Renal cortex interstitium (tissue), 3 donors: ENCODE measurements around the gene GTPBP3. TPM values are rescaled to one million over a fixed set of nuclear protein-coding genes. Genes with fewer than 3 reads are reported as not detected.

Experiments
- polyA plus RNA-seq, 3 donors: library from polyadenylated mRNA; unstranded; fragments of 120-200 nt; gene quantifications; one replicate each; pipeline ENCODE4 v1.2.1, GENCODE V29; 2013; ENCODE audit not compliant: insufficient read length in 3 of 3

GTPBP3 gene
- polyA plus RNA-seq, 3 donors = 17.7 to 28.5 (median 20.1) TPM

Other genes starting within 250 kb of the GTPBP3 start
- 10 to 100 TPM; 21.6 to 33.7 (median 30.9) TPM for gene USE1, start 122.2 kb upstream of the GTPBP3 start, polyA plus RNA-seq
- 10 to 100 TPM; 17.5 to 21.2 (median 20.3) TPM for gene OCEL1, start 111.3 kb upstream of the GTPBP3 start, polyA plus RNA-seq
- gene NR2F6, start 91.6 kb upstream of the GTPBP3 start, polyA plus RNA-seq = 10 to 100 TPM; 31.5 to 59.9 (median 44.3) TPM
- 1 to 10 TPM; 4.2 to 7.1 (median 6.5) TPM for gene USHBP1, start 72.8 kb upstream of the GTPBP3 start, polyA plus RNA-seq
- 100 to 1,000 TPM in 2 of 3 donors, 10 to 100 TPM in 1; 97.0 to 111 (median 107) TPM for gene BABAM1, start 70.1 kb upstream of the GTPBP3 start, polyA plus RNA-seq
- gene ANKLE1, start 55.7 kb upstream of the GTPBP3 start, polyA plus RNA-seq = 1 to 10 TPM in 2 of 3 donors, under 1 TPM in 1; 0.95 to 1.7 (median 1.0) TPM
- gene ABHD8, start 34.1 kb upstream of the GTPBP3 start, polyA plus RNA-seq = 10 to 100 TPM in 2 of 3 donors, 1 to 10 TPM in 1; 6.2 to 12.2 (median 11.5) TPM
- gene MRPL34, start 31.7 kb upstream of the GTPBP3 start, polyA plus RNA-seq = 10 to 100 TPM; 45.9 to 65.6 (median 57.3) TPM
- gene DDA1, start 28.0 kb upstream of the GTPBP3 start, polyA plus RNA-seq = 10 to 100 TPM; 29.8 to 41.8 (median 40.2) TPM
- 10 to 100 TPM in 2 of 3 donors, 1 to 10 TPM in 1; 9.3 to 17.4 (median 13.9) TPM for gene ANO8, start 2.7 kb upstream of the GTPBP3 start, polyA plus RNA-seq
- 100 to 1,000 TPM; 142 to 223 (median 176) TPM for gene PLVAP, start 39.8 kb downstream of the GTPBP3 start, polyA plus RNA-seq
- gene CCDC194, start 56.6 kb downstream of the GTPBP3 start, polyA plus RNA-seq = 1 to 10 TPM; 2.3 to 7.1 (median 2.9) TPM
- 100 to 1,000 TPM; 115 to 149 (median 127) TPM for gene BST2, start 68.1 kb downstream of the GTPBP3 start, polyA plus RNA-seq
- gene MVB12A, start 82.5 kb downstream of the GTPBP3 start, polyA plus RNA-seq = 10 to 100 TPM; 49.5 to 73.2 (median 70.9) TPM
- 1 to 10 TPM; 2.8 to 4.1 (median 3.3) TPM for gene TMEM221, start 111.1 kb downstream of the GTPBP3 start, polyA plus RNA-seq
- gene NXNL1, start 123.4 kb downstream of the GTPBP3 start, polyA plus RNA-seq = under 1 TPM in 2 of 3 donors, not detected in 1; 0.26 to 0.64 TPM
- gene SLC27A1, start 133.0 kb downstream of the GTPBP3 start, polyA plus RNA-seq = 10 to 100 TPM; 12.0 to 22.2 (median 14.9) TPM
- gene PGLS, start 174.1 kb downstream of the GTPBP3 start, polyA plus RNA-seq = 10 to 100 TPM; 52.5 to 82.6 (median 73.5) TPM
- gene COLGALT1, start 218.1 kb downstream of the GTPBP3 start, polyA plus RNA-seq = 10 to 100 TPM; 44.8 to 58.0 (median 52.9) TPM